HG02973 (cell line): ENCODE results near the gene AHNAK2.
"Not testable (repeated sequence)": the region's sequence is repeated elsewhere in the genome, so short reads cannot be mapped to it uniquely, and the experiment has no call there.

Source experiments
- ATAC-seq: cut with Tn5 transposase; IDR thresholded peaks from one replicate; pipeline ENCODE4 v1.9.1; 2021; ENCODE audit warnings: moderate library complexity; ENCODE audit not compliant: unreplicated experiment

The AHNAK2 gene

GRCh38 chr14:104900639-104901512, 77.3 kb downstream of the AHNAK2 start:
- no peak for ATAC-seq

GRCh38 chr14:104899781-104900180, 78.4 kb downstream of the AHNAK2 start:
- ATAC-seq, result no peak

- ATAC-seq, result no peak
These were observed 79.2 kb downstream of the AHNAK2 start for GRCh38 chr14:104898870-104899510.

GRCh38 chr14:104898195-104898558, 80.0 kb downstream of the AHNAK2 start:
- no peak for ATAC-seq

GRCh38 chr14:104897330-104898194, 80.6 kb downstream of the AHNAK2 start:
- ATAC-seq, result no peak

- no peak for ATAC-seq
These were observed 82.2 kb downstream of the AHNAK2 start for GRCh38 chr14:104895786-104896661.

GRCh38 chr14:104895207-104895785, 82.9 kb downstream of the AHNAK2 start:
- no peak for ATAC-seq

- no peak for ATAC-seq
These were observed 83.6 kb downstream of the AHNAK2 start for GRCh38 chr14:104894331-104895206.

- no peak for ATAC-seq
These were observed 84.6 kb downstream of the AHNAK2 start for GRCh38 chr14:104893435-104894207.

- no peak for ATAC-seq
These were observed 85.4 kb downstream of the AHNAK2 start for GRCh38 chr14:104892531-104893434.

- no peak for ATAC-seq
These were observed 86.3 kb downstream of the AHNAK2 start for GRCh38 chr14:104891664-104892530.

GRCh38 chr14:104891121-104891551, 87.0 kb downstream of the AHNAK2 start:
- no peak for ATAC-seq

- not testable (repeated sequence) for ATAC-seq
These were observed 87.9 kb downstream of the AHNAK2 start for GRCh38 chr14:104890292-104890691.

GRCh38 chr14:104889375-104889757, 88.8 kb downstream of the AHNAK2 start:
- no peak for ATAC-seq

GRCh38 chr14:104888489-104889374, 89.4 kb downstream of the AHNAK2 start:
- ATAC-seq, result no peak
